GM12872 (cell line): ENCODE data around the gene ZNF474.

Experiments
- TF ChIP-seq, protein P1 (sequence below): IDR thresholded peaks from 3 replicates; pipeline ENCODE4 v1.5.1; 2011; ENCODE audit warnings: low read depth, mild to moderate bottlenecking, low read length, moderate library complexity; ENCODE audit not compliant: insufficient read depth

ZNF474 gene

DNA sequence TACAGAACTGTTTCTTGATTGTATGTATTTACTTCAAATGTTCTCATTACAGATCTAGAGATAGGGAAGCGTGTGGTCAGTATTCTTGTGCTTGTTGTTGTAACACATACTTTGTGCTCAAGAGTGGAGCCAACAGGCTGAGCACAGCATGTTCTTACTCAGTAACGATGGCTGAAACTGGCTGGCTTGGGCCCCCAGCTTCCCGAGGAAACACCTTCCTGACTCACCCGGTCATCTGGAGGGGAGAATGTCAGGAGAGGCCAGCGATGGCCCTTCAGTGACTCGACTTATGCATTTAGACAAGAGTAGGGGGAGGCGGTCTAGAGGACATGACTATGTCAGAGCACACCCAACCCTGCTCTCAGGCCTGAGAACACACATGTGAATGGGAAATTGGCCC lies 25.6 kb downstream of the ZNF474 start:
- TF ChIP-seq, protein P1, sequence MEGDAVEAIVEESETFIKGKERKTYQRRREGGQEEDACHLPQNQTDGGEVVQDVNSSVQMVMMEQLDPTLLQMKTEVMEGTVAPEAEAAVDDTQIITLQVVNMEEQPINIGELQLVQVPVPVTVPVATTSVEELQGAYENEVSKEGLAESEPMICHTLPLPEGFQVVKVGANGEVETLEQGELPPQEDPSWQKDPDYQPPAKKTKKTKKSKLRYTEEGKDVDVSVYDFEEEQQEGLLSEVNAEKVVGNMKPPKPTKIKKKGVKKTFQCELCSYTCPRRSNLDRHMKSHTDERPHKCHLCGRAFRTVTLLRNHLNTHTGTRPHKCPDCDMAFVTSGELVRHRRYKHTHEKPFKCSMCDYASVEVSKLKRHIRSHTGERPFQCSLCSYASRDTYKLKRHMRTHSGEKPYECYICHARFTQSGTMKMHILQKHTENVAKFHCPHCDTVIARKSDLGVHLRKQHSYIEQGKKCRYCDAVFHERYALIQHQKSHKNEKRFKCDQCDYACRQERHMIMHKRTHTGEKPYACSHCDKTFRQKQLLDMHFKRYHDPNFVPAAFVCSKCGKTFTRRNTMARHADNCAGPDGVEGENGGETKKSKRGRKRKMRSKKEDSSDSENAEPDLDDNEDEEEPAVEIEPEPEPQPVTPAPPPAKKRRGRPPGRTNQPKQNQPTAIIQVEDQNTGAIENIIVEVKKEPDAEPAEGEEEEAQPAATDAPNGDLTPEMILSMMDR = no peak

DNA sequence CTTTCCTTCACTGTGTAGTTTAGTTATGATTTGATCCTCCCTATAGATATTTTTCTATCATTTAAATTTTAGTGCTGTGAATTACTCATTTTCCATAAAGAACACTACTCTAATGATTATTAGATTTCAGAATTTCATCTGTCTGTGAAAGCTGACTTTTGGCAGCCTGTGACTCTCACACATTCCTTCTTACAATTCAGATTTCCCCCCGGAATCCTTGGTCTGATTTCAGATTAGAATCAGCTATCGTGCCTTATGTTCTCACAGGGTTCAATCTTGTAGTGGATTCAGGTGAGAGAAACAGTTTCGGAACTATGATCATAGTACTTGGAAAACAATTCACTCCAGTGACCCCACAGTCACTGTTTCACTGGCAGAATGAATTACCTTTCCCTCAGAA lies 26.2 kb downstream of the ZNF474 start:
- TF ChIP-seq, protein P1 = no peak

DNA sequence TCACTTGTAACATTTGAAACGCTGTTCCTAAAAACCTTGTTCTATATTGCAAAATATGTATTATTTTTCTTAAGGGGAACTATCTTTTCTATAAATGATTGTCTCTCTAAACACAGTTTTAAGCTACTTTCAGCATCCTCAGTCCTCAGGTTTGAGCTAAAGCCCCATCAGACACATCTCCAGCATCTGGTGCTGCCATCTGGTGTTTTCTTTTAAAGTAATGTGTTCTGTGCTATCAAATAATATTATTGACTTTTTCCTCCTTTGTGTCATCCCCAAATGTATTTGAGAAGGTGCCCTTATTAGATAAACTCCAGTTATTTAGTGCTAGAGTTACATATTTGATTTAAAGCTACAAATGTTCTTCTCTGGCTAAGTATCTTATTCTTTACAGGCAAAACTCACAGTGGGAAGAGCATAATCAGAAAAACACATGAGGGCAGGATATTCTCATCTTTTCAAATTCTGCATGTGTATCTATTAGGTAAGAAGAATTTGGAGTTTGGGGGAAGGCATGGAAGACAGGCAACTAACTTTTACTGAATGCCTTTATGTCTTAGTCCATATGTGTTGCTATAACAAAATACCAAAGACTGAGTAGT lies 27.5 kb downstream of the ZNF474 start:
- TF ChIP-seq, protein P1 = 0 out of 3 replicates have a peak, but pooled peaks have one; percentile 12

DNA sequence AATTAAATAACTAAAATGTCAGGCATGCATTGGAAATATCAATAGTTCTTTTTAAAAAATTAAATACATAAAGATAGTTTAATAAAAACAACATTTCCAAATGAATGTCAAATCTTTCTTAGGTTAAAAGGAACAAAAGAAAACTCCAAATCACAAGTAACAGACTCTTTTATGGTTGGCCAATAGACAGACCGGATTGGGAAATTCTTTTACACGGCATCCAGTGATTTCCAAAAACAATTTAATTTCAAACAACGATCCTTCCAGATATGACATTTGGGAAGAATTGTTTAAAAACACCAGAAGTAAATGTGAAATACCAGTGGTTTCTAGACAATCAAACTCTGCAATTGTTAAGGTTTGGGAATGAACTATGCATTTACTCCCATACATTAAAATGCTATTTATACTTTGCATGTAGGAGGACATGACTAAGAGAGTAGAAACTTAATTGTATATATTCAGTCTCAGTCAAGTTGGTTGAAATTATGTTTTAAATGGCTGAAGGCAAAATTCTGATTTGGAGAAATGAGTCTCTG lies 32.8 kb downstream of the ZNF474 start:
- TF ChIP-seq, protein P1 = no peak

DNA sequence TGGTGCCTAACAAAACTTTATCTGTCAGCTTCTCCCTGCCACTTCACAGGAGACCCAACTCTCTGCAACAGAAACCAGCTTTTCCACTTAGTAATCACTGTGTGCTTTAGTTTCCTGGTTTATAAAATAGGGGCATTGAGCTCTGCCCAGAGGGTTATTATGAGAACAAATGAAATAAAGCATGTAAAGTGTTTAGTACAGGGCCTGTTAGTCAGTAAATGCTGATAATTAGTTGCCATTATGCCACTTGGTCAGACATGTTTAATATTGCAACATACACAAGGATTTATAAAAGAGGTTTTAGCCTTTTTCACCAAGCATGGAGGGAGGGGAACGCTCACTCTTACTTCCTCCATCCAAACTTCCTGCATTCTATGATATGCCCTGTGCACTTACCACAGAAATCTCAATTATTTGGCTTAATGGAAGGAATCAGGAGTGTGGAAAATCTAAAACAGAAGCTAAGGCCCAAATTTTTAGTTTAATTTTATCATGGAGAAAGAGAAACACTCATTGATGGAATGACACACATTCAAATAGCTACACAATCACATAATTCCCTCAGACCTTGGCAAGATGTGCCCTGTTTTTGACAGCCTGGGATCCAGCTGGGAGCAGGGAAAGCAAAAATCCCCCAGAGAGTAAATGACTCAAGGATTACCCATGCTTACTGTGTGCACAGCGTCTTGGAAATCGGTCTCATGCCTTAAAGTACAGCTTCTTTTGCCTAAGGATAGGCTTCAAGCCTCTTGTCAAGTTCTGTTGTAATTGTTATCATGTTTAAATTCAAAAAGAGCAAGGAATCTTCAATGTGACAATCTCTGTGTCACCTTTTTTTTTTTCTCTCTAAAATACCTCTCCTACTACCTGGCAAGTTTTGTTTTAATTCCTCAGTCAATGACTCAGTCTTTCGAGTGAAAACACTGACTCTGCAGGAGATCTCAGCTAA lies 34.0 kb downstream of the ZNF474 start:
- TF ChIP-seq, protein P1 = no peak

DNA sequence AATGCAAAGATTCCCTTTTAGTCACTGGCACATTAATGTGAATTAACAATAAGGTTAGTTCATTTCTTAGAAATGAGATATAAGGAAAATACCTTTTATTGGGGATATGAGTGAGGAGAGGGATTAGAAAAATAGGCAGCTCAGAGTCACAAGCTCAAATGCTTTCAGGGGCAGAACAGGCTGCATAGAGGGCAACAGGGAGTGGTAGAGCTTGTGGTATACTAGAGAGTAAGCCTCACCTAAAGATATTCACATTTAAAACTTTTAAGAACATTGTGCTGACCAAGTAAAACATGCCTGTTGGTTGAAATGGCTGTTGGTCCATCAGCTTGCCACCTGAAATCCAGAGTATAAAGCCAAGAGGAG lies 34.7 kb downstream of the ZNF474 start:
- TF ChIP-seq, protein P1 = no peak

DNA sequence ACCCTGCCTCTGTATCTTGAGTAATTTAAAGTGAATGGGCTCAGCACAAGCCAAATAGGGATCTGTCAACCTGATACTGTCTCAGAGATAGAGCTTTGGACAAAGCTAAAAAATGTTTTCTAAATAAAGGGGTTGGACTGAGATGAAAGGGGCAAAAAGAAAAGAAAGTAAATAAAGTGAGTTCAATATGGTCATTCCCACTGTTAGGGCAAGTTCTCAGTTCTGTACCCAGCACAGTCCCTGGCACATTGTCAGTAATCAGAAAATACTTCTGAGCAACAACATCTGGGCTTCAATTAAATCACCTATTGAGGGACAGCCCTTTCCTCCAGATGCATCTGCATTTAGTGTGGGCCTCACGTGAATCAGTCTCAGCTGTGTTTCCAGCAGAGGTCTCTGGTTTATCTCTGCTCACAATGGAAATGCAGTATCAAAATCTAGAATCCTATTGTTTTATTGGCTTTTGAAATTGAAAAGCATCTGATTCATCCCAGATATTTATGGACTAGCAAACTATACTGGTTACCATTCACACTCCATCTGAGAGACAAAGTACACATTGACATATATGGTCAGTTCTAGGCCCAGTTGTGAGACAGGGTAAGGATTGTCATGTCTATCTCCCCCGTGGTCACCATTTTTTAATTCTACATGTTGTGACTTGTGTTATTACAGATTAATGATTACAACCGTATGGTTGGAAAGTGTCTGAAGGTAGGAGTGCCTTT lies 35.6 kb downstream of the ZNF474 start:
- TF ChIP-seq, protein P1 = no peak
